A549 (cell line): Measurements from ENCODE around the gene ABCC1. TPM values are rescaled to one million over a fixed set of nuclear protein-coding genes. Genes with fewer than 3 reads are reported as not detected.

ENCODE experiments used
- ATAC-seq, 2 experiments: fragments of 200-7000 bp in 1 of 2; fragments of >200 bp in 1 of 2; cut with Nextera tagmentation in 1 of 2; cut with Tn5 transposase in 1 of 2; 3 replicates each; pipeline versions ENCODE4 v1.8.0 to v1.9.1; 2018 to 2020; ENCODE audit warnings: mild to moderate bottlenecking in 1 of 2, moderate library complexity in 1 of 2
- CTCF ChIA-PET: fragments of 300-600 bp; sonication (Branson Sonifier 250); formaldehyde crosslinking; extraction: SDS; loops from one replicate; lab custom pipeline; 2021; ENCODE audit warnings: antibody characterized with exemption, inconsistent platforms; lab: Yijun Ruan, JAX
- POLR2A ChIA-PET: fragments of 350-600 bp; formaldehyde crosslinking; extraction: SDS; loops from one replicate; lab custom pipeline; 2021; ENCODE audit warnings: antibody characterized with exemption, inconsistent platforms; lab: Yijun Ruan, JAX
- DNase-seq, 2 experiments: peaks; one replicate each; pipeline versions ENCODE4 v3.0.0 to v3.0.0-alpha.2; 2011 to 2016; ENCODE audit warnings: low read depth in 1 of 2, low spot score in 1 of 2
- FAIRE-seq: peaks from 2 replicates; lab custom pipeline; 2011; peaks lifted over from hg19 to GRCh38; lab: Jason Lieb, UNC
- H3K27ac ChIP-seq, 2 experiments: fragments of >200 bp; sonication (Bioruptor Twin); formaldehyde crosslinking; 3 replicates each; pipeline ENCODE4 v1.5.1; 2016 to 2017
- H3K4me1 ChIP-seq: fragments of >200 bp; sonication (Bioruptor Twin); formaldehyde crosslinking; 3 replicates; pipeline ENCODE4 v1.6.1; 2016
- H3K4me2 ChIP-seq: fragments of >200 bp; sonication (Bioruptor Twin); formaldehyde crosslinking; 3 replicates; pipeline ENCODE4 v1.6.1; 2016
- H3K4me3 ChIP-seq: fragments of >200 bp; sonication (Bioruptor Twin); formaldehyde crosslinking; 3 replicates; pipeline ENCODE4 v1.5.1; 2016
- H3K9me3 ChIP-seq: fragments of >200 bp; sonication (Bioruptor Twin); formaldehyde crosslinking; 3 replicates; pipeline ENCODE4 v1.6.1; 2016
- CBX2 ChIP-seq: fragments of 200-600 bp; sonication (generic); IDR thresholded peaks from 2 replicates; pipeline ENCODE4 v1.6.1; 2016; ENCODE audit warnings: low read depth, mild to moderate bottlenecking, borderline replicate concordance
- CHD4 ChIP-seq: fragments of 200-600 bp; sonication (generic); IDR thresholded peaks from 2 replicates; pipeline ENCODE4 v1.6.1; 2016; ENCODE audit warnings: antibody characterized with exemption, mild to moderate bottlenecking, borderline replicate concordance
- EHMT2 ChIP-seq: fragments of 200-600 bp; sonication (generic); IDR thresholded peaks from 2 replicates; pipeline ENCODE4 v1.6.1; 2016; ENCODE audit warnings: antibody characterized with exemption, low read depth, mild to moderate bottlenecking, moderate library complexity
- ESRRA ChIP-seq: fragments of 150-350 bp; IDR thresholded peaks from 2 replicates; pipeline ENCODE4 v1.6.1; 2014; ENCODE audit warnings: mild to moderate bottlenecking, low read length, borderline replicate concordance
- HEYL ChIP-seq: fragments of 250-450 bp; sonication (Bioruptor Pico); IDR thresholded peaks from 2 replicates; pipeline ENCODE4 v1.8.0; 2021; ENCODE audit warnings: mild to moderate bottlenecking, moderate library complexity
- HOXA7 ChIP-seq: fragments of 250-450 bp; sonication (Bioruptor Pico); IDR thresholded peaks from 2 replicates; pipeline ENCODE4 v1.5.0; 2020; ENCODE audit warnings: mild to moderate bottlenecking, moderate library complexity
- KDM1A ChIP-seq: fragments of 200-600 bp; sonication (generic); IDR thresholded peaks from 2 replicates; pipeline ENCODE4 v1.6.1; 2016; ENCODE audit warnings: low read depth, mild to moderate bottlenecking
- MAFK ChIP-seq: fragments of 450-650 bp; IDR thresholded peaks from 2 replicates; pipeline ENCODE4 v1.6.1; 2014; ENCODE audit not compliant: partially characterized antibody
- NPAS2 ChIP-seq: fragments of 250-450 bp; sonication (Bioruptor Pico); IDR thresholded peaks from 2 replicates; pipeline ENCODE4 v1.8.0; 2022; ENCODE audit warnings: mild to moderate bottlenecking, moderate library complexity, borderline replicate concordance
- PHF8 ChIP-seq: fragments of 200-600 bp; sonication (generic); IDR thresholded peaks from 2 replicates; pipeline ENCODE4 v1.6.1; 2016; ENCODE audit warnings: low read depth, mild to moderate bottlenecking, antibody characterized with exemption, moderate library complexity, borderline replicate concordance
- RCOR1 ChIP-seq: fragments of 150-350 bp; IDR thresholded peaks from 2 replicates; pipeline ENCODE4 v1.6.1; 2014; ENCODE audit warnings: antibody characterized with exemption, low read length, low read depth
- RNF2 ChIP-seq: fragments of 200-600 bp; sonication (generic); IDR thresholded peaks from 2 replicates; pipeline ENCODE4 v1.6.1; 2016; ENCODE audit warnings: low read depth, mild to moderate bottlenecking, antibody characterized with exemption, moderate library complexity, borderline replicate concordance
- ZC3H11A ChIP-seq: fragments of 450-650 bp; IDR thresholded peaks from 2 replicates; pipeline ENCODE4 v1.6.1; 2014; ENCODE audit warnings: antibody characterized with exemption, mild to moderate bottlenecking
- ZNF302 ChIP-seq: fragments of 250-450 bp; sonication (Bioruptor Pico); IDR thresholded peaks from 2 replicates; pipeline ENCODE4 v1.9.0; 2021; ENCODE audit warnings: inconsistent platforms, mild to moderate bottlenecking, moderate library complexity
- WGBS: methylation state at CpG from one replicate; pipeline ENCODE4 v1.1.6; 2017; ENCODE audit errors: missing lambda C conversion rate; 5-methylcytosine and 5-hydroxymethylcytosine counted together
- polyA plus RNA-seq, 4 experiments: library from polyadenylated mRNA; depleted of rRNA in 3 of 4; stranded (reverse); fragments of >200 nt; fragmentation: RNase III in 1 of 4; extraction: RNeasy Plus Mini Kit Qiagen cat#74134 plus additional on column Dnase treatment in 1 of 4; gene quantifications; 2 replicates in 3 of 4; 3 replicates in 1 of 4; pipeline ENCODE4 v1.2.3, GENCODE V29; 2011 to 2017
- TF ChIP-seq, protein P1 (sequence below): IDR thresholded peaks from 2 replicates; pipeline ENCODE4 v1.6.1; 2012; ENCODE audit warnings: low read depth, borderline replicate concordance
- TF ChIP-seq, protein P2 (sequence below): fragments of >200 bp; sonication (Bioruptor Twin); formaldehyde crosslinking; IDR thresholded peaks from 3 replicates; pipeline ENCODE4 v1.5.1; 2016
- TF ChIP-seq, protein P3 (sequence below): fragments of 150-350 bp; IDR thresholded peaks from 2 replicates; pipeline ENCODE4 v1.6.1; 2014; ENCODE audit warnings: low read depth, mild to moderate bottlenecking, low read length
- TF ChIP-seq, protein P4 (sequence below): fragments of 200-600 bp; sonication (generic); IDR thresholded peaks from 2 replicates; pipeline ENCODE4 v1.6.1; 2016; ENCODE audit warnings: antibody characterized with exemption, mild to moderate bottlenecking, moderate library complexity

The ABCC1 gene
- polyA plus RNA-seq, 2 of the 4 experiments (the other 2 are of a cell fraction) = 56.5 to 93.8 TPM

DNA sequence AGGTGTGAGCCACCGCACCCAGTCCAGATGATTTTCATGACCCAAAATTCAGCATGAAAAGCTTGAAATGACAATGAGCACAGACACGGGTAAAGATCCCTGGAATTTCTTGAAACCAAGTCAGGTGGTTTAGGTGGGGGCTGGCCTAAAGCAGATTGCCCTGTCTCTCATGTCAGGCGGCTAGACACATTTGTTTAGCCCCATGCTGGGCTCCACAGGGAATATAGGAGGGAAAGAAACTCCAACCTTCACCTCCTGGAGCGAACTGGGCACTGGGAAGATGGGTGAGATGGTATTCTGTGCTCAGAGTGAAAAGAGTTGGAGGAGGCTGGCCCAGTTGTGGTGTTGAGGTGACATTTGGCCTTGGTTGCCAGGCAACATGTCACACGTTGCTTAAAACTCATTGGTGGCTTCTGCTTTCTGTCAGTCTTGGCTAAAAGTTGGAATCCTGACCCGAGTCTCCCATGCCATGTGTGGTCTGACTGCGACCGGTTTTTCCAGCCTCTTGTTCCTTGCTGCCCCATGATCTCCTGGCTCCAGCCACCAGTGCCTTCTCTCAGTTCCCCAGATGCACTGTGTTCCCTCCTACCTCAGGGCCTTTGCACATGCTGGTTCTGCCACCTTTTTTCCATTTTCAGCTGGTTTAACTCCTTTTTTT is 160.2 kb downstream of the ABCC1 start:
- POLR2A ChIA-PET = no interaction called here
- no peak; a peak in 1 of 6 replicates for ATAC-seq
- H3K27ac ChIP-seq = no peak overlapping the region
- no peak for FAIRE-seq
- no peaks in the 10 kb centered on the region for H3K4me1 ChIP-seq
- TF ChIP-seq ESRRA (no peak), RNF2 (no peak), HOXA7 (CRISPR knock-in tag) (no peak), KDM1A (peak; percentile 48; the same call in 1 of the 2 replicates), PHF8 (no peak), RCOR1 (no peak), CBX2 (no peak), NPAS2 (CRISPR knock-in tag) (no peak)
- no peak for DNase-seq
- WGBS = 85% methylated on average over 8 of the region's 8 CpGs
- no peaks in the 10 kb centered on the region for H3K9me3 ChIP-seq
- no peak overlapping the region for H3K4me2 ChIP-seq
- CTCF ChIA-PET = interaction anchor here (0.8 to 2.3 kb wide), 6 partner anchors 12 to 54 kb away, joined by 3 to 9 read pairs (median 4); no protein-coding TSS in a partner anchor
- no peak overlapping the region for H3K4me3 ChIP-seq

- H3K9me3 ChIP-seq = no peaks in the 10 kb centered on the region
- CTCF ChIA-PET = interaction anchor here (1.0 to 1.7 kb wide), 2 partner anchors 11 to 17 kb away, joined by 3 to 5 read pairs; no protein-coding TSS in a partner anchor
- WGBS = 97% methylated on average over 9 of the region's 9 CpGs
These were observed 160.7 kb downstream of the ABCC1 start for GRCh38 chr16:16110111-16110490.

More at GRCh38 chr16:16110111-16110490, 160.7 kb downstream of the ABCC1 start:
- no peaks in the 10 kb centered on the region for H3K4me1 ChIP-seq
- H3K4me2 ChIP-seq = no peak overlapping the region
- POLR2A ChIA-PET = no interaction called here
- FAIRE-seq = no peak
- no peak overlapping the region for H3K27ac ChIP-seq
- no peak for ATAC-seq
- TF ChIP-seq, protein P1, sequence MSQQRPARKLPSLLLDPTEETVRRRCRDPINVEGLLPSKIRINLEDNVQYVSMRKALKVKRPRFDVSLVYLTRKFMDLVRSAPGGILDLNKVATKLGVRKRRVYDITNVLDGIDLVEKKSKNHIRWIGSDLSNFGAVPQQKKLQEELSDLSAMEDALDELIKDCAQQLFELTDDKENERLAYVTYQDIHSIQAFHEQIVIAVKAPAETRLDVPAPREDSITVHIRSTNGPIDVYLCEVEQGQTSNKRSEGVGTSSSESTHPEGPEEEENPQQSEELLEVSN = no peak
- TF ChIP-seq HOXA7 (CRISPR knock-in tag) = no peak
- no peak for TF ChIP-seq RCOR1
- no peak for TF ChIP-seq EHMT2
- no peak for TF ChIP-seq CHD4
- TF ChIP-seq HEYL (CRISPR knock-in tag) = no peak
- TF ChIP-seq, protein P2, sequence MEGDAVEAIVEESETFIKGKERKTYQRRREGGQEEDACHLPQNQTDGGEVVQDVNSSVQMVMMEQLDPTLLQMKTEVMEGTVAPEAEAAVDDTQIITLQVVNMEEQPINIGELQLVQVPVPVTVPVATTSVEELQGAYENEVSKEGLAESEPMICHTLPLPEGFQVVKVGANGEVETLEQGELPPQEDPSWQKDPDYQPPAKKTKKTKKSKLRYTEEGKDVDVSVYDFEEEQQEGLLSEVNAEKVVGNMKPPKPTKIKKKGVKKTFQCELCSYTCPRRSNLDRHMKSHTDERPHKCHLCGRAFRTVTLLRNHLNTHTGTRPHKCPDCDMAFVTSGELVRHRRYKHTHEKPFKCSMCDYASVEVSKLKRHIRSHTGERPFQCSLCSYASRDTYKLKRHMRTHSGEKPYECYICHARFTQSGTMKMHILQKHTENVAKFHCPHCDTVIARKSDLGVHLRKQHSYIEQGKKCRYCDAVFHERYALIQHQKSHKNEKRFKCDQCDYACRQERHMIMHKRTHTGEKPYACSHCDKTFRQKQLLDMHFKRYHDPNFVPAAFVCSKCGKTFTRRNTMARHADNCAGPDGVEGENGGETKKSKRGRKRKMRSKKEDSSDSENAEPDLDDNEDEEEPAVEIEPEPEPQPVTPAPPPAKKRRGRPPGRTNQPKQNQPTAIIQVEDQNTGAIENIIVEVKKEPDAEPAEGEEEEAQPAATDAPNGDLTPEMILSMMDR = no peak
- TF ChIP-seq ZNF302 = no peak
- TF ChIP-seq, protein P3, sequence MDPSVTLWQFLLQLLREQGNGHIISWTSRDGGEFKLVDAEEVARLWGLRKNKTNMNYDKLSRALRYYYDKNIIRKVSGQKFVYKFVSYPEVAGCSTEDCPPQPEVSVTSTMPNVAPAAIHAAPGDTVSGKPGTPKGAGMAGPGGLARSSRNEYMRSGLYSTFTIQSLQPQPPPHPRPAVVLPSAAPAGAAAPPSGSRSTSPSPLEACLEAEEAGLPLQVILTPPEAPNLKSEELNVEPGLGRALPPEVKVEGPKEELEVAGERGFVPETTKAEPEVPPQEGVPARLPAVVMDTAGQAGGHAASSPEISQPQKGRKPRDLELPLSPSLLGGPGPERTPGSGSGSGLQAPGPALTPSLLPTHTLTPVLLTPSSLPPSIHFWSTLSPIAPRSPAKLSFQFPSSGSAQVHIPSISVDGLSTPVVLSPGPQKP = no peak
- TF ChIP-seq ZC3H11A = no peak
- TF ChIP-seq MAFK = no peak
- TF ChIP-seq, protein P4, sequence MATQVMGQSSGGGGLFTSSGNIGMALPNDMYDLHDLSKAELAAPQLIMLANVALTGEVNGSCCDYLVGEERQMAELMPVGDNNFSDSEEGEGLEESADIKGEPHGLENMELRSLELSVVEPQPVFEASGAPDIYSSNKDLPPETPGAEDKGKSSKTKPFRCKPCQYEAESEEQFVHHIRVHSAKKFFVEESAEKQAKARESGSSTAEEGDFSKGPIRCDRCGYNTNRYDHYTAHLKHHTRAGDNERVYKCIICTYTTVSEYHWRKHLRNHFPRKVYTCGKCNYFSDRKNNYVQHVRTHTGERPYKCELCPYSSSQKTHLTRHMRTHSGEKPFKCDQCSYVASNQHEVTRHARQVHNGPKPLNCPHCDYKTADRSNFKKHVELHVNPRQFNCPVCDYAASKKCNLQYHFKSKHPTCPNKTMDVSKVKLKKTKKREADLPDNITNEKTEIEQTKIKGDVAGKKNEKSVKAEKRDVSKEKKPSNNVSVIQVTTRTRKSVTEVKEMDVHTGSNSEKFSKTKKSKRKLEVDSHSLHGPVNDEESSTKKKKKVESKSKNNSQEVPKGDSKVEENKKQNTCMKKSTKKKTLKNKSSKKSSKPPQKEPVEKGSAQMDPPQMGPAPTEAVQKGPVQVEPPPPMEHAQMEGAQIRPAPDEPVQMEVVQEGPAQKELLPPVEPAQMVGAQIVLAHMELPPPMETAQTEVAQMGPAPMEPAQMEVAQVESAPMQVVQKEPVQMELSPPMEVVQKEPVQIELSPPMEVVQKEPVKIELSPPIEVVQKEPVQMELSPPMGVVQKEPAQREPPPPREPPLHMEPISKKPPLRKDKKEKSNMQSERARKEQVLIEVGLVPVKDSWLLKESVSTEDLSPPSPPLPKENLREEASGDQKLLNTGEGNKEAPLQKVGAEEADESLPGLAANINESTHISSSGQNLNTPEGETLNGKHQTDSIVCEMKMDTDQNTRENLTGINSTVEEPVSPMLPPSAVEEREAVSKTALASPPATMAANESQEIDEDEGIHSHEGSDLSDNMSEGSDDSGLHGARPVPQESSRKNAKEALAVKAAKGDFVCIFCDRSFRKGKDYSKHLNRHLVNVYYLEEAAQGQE = no peak
- TF ChIP-seq, all 56 proteins: peak for 0
- H3K4me3 ChIP-seq = no peak overlapping the region
- DNase-seq = no peak
